SIG-M5 treated with dmso at 0.1 percent for 504 hours (cell line): ENCODE results near the gene ZAR1L.

Experiments
- DNase-seq: peaks from one replicate; lab custom pipeline; 2025; ENCODE audit not compliant: unreplicated experiment; lab: John Stamatoyannopoulos, UW

ZAR1L gene

GRCh38 chr13:32302461-32302860 is 12.7 kb downstream of the ZAR1L start:
- no peak for DNase-seq

- no peak for DNase-seq
Observed at GRCh38 chr13:32300920-32301319, 14.2 kb downstream of the ZAR1L start.

GRCh38 chr13:32300406-32300805 is 14.8 kb downstream of the ZAR1L start:
- no peak for DNase-seq

- no peak for DNase-seq
Observed at GRCh38 chr13:32299893-32300292, 15.3 kb downstream of the ZAR1L start.

GRCh38 chr13:32298695-32299094 is 16.5 kb downstream of the ZAR1L start:
- no peak for DNase-seq

- DNase-seq = no peak
Observed at GRCh38 chr13:32297206-32297605, 18.0 kb downstream of the ZAR1L start.

GRCh38 chr13:32285633-32285965 is 29.6 kb downstream of the ZAR1L start:
- no peak for DNase-seq

GRCh38 chr13:32284927-32285632 is 30.1 kb downstream of the ZAR1L start:
- no peak for DNase-seq

- DNase-seq = no peak
Observed at GRCh38 chr13:32282096-32282711, 33.0 kb downstream of the ZAR1L start.

GRCh38 chr13:32281096-32281495 is 34.1 kb downstream of the ZAR1L start:
- DNase-seq = no peak

GRCh38 chr13:32278426-32278825 is 36.7 kb downstream of the ZAR1L start:
- no peak for DNase-seq

GRCh38 chr13:32277839-32278238 is 37.3 kb downstream of the ZAR1L start:
- DNase-seq = no peak

- no peak for DNase-seq
Observed at GRCh38 chr13:32272021-32272683, 43.0 kb downstream of the ZAR1L start.

- DNase-seq = no peak
Observed at GRCh38 chr13:32267836-32268439, 47.2 kb downstream of the ZAR1L start.

GRCh38 chr13:32266130-32266529 is 49.0 kb downstream of the ZAR1L start:
- no peak for DNase-seq

- DNase-seq = no peak
Observed at GRCh38 chr13:32265726-32266125, 49.4 kb downstream of the ZAR1L start.

- DNase-seq = no peak
Observed at GRCh38 chr13:32264407-32264806, 50.8 kb downstream of the ZAR1L start.

- no peak for DNase-seq
Observed at GRCh38 chr13:32262619-32263018, 52.5 kb downstream of the ZAR1L start.

GRCh38 chr13:32262165-32262564 is 53.0 kb downstream of the ZAR1L start:
- DNase-seq = no peak

GRCh38 chr13:32261567-32261966 is 53.6 kb downstream of the ZAR1L start:
- no peak for DNase-seq

- DNase-seq = no peak
Observed at GRCh38 chr13:32259116-32259515, 56.0 kb downstream of the ZAR1L start.

GRCh38 chr13:32257649-32258048 is 57.5 kb downstream of the ZAR1L start:
- DNase-seq = no peak
